WI38 (cell line): Measurements from ENCODE around the gene LGALS3.

Source experiments
- H3K4me3 ChIP-seq: 2 replicates; pipeline ENCODE4 v1.5.1; 2011; ENCODE audit warnings: low read depth, mild to moderate bottlenecking, control low read depth, low read length
- TF ChIP-seq, protein P1 (sequence below): IDR thresholded peaks from 2 replicates; pipeline ENCODE4 v1.5.1; 2012; ENCODE audit warnings: low read depth, mild to moderate bottlenecking, control low read depth, low read length

The LGALS3 gene

DNA sequence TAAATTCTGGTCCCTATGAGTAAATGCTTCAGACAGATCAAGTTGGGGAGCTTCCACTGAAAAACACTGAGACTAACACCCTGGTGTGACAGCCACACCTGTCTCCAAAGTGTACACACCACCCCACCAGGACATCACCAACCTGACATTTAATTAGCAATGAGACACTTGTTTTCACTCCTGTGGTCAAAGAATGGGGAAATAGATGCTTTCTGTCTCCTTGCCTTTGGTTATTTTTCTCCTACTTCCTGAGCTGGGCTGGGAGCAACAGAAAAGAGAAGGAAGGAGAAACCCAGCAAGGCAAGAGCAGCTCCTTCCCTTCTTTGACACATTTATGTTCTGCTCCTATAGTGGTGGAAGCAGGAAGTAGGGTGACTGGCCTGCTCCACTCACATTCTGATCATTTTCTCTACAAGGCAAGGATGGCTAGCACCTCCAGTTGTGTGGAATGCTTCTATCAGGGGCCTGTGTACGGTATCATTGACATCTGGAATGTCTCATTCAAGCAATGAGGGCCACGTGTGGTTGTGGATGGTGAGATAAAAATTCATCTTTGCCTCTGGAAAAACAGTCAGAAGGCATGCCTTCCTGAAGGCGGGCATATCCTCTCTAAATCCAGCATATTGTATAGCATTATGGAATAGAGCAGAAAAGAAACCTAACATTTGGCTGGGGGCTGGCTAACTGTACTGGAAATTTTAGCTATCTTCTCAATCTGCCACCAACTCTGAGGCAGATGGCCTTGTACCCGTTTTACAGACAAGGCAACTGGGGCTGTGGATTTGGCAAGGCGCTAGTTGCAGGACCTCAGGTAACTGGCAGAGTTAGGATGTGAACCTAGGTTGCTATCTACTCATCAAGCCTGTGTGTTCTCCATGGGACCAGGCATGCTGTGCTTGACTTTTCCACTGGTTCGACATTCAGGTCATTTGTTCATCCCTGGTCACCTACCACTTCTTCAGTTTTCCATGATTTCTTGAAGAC lies 24.8 kb upstream of the LGALS3 start:
- TF ChIP-seq, protein P1, sequence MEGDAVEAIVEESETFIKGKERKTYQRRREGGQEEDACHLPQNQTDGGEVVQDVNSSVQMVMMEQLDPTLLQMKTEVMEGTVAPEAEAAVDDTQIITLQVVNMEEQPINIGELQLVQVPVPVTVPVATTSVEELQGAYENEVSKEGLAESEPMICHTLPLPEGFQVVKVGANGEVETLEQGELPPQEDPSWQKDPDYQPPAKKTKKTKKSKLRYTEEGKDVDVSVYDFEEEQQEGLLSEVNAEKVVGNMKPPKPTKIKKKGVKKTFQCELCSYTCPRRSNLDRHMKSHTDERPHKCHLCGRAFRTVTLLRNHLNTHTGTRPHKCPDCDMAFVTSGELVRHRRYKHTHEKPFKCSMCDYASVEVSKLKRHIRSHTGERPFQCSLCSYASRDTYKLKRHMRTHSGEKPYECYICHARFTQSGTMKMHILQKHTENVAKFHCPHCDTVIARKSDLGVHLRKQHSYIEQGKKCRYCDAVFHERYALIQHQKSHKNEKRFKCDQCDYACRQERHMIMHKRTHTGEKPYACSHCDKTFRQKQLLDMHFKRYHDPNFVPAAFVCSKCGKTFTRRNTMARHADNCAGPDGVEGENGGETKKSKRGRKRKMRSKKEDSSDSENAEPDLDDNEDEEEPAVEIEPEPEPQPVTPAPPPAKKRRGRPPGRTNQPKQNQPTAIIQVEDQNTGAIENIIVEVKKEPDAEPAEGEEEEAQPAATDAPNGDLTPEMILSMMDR: no peak
- no peak overlapping the region for H3K4me3 ChIP-seq

DNA sequence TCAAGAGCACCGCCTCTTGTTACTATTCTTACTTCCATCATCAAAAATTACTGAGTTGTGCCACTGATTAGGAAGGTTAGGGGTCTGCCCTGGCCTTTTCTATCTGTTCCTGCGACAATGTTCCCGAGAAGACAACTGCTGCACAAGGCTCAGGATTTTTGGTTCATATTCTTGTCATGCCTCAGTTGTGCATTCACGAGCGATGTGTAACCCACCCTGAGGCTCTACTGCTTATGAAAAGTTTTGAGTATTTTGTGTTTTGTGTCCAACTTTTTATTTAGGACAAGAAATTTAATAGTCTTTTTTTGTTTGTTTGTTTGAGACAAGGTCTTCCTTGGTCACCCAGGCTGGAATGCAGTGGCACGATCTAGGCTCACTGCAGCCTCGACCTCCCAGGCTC lies 23.1 kb upstream of the LGALS3 start:
- TF ChIP-seq, protein P1: no peak
- H3K4me3 ChIP-seq: no peak overlapping the region

DNA sequence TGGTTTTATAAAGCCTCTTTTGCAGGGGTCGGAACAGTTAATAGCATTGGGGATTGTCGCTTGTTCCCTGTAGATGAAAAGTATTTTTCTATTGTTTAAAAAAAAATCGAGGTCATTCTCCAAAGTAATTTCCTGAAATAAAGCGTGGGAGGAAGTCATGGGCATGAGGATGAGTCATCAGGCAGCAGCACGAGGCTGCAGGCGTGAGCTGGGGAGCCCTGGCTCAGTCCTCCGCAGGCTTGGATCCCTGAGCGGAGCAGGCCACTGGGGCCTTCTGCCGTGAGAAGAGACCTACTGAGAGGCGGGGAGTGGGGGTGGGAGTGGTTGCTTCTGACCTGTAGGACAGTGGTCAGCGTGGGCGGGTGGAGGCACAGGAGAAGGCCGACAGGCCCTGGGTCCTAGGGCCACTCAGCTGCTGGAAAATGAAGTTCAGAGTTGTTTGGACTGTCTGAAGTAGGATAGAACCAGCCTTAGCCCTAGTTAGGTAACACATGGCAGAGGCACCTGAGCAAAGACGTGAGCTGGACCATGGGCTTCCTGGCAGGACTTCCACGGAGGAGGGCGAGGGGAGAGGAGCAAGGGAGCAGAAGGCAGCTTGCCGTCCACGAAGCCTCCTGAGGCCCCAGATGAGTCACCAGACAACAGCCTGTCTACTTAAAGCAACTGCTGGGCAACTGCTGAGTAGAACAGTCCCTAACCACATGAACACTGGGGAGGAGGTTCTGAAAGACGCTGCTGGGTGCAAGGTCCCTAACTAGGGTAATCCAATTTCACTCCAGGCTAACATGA lies 21.1 kb upstream of the LGALS3 start:
- H3K4me3 ChIP-seq: peak overlapping the region; percentile 11; the same call in 1 of the 2 replicates
- TF ChIP-seq, protein P1: no peak

DNA sequence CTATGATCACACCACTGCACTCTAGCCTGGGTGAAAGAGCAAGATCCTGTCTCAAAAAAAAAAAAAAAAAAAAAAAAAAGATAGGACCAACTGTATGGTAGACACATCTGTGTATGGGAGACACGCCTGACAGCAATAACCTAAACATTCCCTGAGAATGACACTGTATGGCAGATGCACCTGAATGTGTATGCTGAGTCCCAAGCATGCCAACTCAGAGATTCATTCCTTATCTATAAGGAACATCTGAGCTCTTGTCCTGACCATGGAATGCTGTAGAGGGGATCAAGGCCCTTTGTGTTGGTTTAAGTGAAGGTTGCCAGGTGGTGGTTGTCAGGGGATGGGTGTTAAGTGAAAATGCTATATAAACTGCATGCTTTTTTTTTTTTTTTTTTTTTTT lies 19.2 kb upstream of the LGALS3 start:
- no peak overlapping the region for H3K4me3 ChIP-seq
- TF ChIP-seq, protein P1: no peak

DNA sequence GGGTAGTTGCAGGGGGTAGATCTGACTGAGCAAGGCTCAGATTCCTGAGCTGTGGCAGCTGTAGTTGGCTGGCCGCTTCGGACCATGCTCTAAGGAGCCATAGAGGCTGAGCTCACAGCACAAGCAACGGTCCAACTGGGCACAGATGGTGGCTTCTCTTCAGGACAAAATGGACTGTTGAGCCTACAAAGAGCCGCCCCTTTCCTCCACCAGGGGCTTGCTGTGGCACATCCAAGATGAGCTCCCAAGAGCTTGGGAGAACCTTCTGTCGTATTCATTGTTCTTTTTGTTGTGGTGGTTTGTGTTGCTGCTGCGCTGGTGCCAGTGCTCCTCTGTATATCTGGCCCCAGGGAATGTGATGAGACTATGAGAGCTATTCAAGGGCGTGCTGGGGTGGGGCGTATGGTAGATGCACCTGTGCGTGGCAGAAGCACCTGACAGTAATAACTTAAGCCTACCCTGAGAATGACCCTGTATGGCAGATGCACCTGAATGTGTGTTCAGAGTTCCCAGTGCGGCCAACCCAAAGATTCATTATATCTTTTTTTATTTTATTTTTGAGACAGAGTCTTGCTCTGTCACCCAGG lies 17.8 kb upstream of the LGALS3 start:
- H3K4me3 ChIP-seq: no peak overlapping the region
- TF ChIP-seq, protein P1: no peak

DNA sequence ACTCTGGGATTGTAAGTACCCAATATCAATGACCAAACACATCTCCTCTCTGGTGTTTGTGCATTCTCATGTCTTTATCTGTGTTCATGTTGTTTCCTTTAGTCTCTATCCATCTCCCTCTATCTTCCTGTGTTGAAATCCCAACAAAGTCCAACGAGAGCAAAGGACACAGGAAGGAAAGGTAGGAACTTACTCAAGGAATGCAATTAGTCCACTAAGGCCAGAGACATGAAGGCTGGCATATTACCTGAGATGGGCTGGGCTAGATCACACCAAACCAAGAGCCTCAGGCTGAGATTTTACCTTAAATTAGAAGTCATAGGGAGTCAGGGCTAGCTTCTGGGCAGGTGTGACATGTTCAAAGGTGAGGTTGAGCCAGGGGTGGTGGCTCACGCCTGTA lies 14.3 kb upstream of the LGALS3 start:
- TF ChIP-seq, protein P1: no peak
- H3K4me3 ChIP-seq: no peak overlapping the region
